ENCODE results near the gene ATP8B3.

Gene ATP8B3

DNA sequence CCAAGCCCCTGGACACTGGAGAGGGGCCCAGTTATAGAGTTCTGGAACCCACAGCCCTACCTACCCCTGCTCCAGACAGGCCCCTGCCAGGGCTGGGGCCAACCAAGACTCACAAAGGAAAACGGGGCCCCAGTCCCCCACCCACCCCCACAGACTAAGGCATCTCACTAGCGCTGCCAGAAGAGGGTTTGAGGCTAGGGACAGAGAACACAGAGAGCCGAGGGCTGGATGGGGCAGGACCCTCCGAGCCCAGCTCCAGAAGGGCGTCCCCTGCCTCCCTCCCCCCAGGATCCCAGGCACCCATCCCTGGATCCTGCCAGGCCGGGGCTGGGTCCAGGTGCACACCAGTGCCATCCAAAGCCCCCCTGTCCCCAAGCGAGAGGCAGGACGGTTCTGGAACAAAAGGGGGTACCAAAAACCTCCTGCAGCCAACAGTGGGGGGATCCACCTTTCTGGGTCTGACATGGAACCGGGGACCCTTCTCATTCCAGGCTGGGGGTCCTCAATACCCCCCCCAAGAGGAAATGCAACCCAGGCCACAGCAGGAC lies 40.6 kb upstream of the ATP8B3 start:
- no peak for TF ChIP-seq TEAD4 (IDR thresholded peaks at IDR 0.05)
- no peak; the same call in 1 of the 2 replicates for TF ChIP-seq ZBTB7A (IDR thresholded peaks at IDR 0.05; ENCODE audit: low read depth)
- TF ChIP-seq EP300 (IDR thresholded peaks at IDR 0.05; ENCODE audit: borderline replicate concordance) = no peak
- no peak for TF ChIP-seq NFIC (IDR thresholded peaks at IDR 0.05)
- no peak for TF ChIP-seq YY1 (IDR thresholded peaks at IDR 0.05; ENCODE audit: low read depth)

DNA sequence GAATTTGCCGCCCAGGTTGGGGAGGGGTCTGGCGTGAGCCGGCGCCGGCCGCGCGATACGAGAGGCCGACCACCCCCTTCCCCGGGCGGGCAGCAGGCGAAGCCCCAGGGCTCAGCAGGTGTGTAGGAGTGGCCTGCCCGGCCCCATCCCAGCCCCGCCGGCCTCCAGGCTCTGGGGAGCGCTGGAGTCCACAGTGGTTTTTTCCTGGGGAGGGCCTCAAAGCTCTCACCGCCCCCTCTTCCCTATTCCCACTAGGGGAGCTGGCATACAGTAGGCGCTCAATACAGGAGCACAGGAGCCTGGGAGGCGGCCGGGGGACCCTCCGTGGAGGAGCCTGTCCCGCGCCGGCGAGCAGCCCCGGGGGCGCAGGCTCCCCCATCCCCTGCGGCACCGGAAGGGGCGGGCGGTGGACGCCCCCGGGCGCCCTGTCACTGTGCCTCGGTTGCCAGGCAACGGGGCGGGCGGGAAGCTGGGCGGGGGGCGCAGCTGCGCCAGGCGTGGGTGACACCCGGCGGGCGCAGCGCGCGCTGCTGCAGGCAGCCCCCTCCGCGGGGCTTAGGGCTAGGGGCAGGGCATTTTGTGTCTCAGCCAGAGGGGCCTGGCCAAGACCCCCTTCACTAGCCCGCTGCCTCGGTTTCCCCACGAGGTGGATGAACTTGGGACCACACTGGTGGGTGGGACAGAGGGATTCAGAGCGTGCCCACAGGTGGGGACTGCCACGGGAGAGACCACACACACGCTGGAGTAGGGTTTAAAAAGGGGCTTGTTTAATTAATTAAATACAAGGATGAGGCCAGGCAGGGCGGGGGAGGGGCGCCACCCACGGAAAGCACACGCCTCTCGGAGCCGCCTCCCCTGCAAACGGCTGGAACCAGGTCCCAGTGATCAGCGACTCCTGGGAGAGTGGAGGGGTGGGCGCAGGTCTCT lies 39.8 kb upstream of the ATP8B3 start:
- TF ChIP-seq CEBPB (IDR thresholded peaks at IDR 0.05) (no peak), TEAD4 (IDR thresholded peaks at IDR 0.05) (no peak), YY1 (IDR thresholded peaks at IDR 0.05; ENCODE audit: low read depth) (no peak)
- TF ChIP-seq, protein P1, sequence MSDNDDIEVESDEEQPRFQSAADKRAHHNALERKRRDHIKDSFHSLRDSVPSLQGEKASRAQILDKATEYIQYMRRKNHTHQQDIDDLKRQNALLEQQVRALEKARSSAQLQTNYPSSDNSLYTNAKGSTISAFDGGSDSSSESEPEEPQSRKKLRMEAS (IDR thresholded peaks at IDR 0.05) = no peak
- TF ChIP-seq, protein P2, sequence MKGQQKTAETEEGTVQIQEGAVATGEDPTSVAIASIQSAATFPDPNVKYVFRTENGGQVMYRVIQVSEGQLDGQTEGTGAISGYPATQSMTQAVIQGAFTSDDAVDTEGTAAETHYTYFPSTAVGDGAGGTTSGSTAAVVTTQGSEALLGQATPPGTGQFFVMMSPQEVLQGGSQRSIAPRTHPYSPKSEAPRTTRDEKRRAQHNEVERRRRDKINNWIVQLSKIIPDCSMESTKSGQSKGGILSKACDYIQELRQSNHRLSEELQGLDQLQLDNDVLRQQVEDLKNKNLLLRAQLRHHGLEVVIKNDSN (IDR thresholded peaks at IDR 0.05) = no peak

DNA sequence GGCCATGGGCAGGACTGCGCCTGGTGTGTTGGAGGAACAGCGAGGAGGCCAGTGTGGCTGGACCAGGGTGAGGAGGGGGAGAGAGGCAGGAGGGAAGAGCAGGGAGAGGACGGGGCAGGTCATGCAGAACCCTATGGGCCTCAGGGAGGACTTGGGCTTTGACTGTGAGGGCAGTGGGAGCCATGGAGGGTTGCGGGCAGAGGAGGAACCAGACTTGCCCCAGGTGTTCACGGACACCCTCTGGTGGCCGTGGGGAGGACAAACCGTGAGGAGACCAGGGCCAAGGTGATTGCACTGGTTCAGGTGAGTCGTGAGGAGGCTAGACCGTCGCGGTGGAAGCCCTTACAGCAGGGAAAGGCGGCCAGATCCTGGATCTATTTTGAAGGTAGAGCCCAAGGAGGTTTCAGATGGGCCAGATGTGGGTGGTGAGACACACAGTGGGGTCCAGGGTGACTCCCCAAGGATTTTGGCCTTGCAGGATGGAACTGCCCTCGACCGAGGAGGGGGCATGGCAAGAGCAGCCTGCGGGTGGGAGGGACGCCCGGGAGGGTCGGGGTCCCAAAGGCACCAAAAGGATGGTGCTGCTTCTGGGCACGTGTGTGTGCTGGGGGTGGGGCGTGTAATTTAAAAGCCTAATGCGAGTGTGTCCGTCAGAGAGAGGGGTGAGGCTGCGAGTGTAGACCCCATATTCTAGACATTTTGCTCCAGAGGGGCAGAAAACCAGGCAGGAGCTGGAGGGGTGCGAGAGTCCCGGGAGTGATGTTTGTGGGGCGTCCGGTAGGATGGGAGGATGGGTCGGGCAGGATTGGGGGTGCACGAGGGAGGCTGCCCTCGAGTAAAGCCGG lies 39.0 kb upstream of the ATP8B3 start:
- TF ChIP-seq, protein P1 (IDR thresholded peaks at IDR 0.05) = no peak
- no peak for TF ChIP-seq TAF1 (IDR thresholded peaks at IDR 0.05; ENCODE audit: low read depth)
- TF ChIP-seq, protein P3, sequence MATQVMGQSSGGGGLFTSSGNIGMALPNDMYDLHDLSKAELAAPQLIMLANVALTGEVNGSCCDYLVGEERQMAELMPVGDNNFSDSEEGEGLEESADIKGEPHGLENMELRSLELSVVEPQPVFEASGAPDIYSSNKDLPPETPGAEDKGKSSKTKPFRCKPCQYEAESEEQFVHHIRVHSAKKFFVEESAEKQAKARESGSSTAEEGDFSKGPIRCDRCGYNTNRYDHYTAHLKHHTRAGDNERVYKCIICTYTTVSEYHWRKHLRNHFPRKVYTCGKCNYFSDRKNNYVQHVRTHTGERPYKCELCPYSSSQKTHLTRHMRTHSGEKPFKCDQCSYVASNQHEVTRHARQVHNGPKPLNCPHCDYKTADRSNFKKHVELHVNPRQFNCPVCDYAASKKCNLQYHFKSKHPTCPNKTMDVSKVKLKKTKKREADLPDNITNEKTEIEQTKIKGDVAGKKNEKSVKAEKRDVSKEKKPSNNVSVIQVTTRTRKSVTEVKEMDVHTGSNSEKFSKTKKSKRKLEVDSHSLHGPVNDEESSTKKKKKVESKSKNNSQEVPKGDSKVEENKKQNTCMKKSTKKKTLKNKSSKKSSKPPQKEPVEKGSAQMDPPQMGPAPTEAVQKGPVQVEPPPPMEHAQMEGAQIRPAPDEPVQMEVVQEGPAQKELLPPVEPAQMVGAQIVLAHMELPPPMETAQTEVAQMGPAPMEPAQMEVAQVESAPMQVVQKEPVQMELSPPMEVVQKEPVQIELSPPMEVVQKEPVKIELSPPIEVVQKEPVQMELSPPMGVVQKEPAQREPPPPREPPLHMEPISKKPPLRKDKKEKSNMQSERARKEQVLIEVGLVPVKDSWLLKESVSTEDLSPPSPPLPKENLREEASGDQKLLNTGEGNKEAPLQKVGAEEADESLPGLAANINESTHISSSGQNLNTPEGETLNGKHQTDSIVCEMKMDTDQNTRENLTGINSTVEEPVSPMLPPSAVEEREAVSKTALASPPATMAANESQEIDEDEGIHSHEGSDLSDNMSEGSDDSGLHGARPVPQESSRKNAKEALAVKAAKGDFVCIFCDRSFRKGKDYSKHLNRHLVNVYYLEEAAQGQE (IDR thresholded peaks at IDR 0.05; ENCODE audit: low read depth) = no peak
- no peak for TF ChIP-seq FOXM1 (IDR thresholded peaks at IDR 0.05; ENCODE audit: borderline replicate concordance, low read depth)
- no peak for TF ChIP-seq EGR1 (IDR thresholded peaks at IDR 0.05)
- TF ChIP-seq TEAD4 (IDR thresholded peaks at IDR 0.05) = no peak
- no peak for TF ChIP-seq ZBTB7A (IDR thresholded peaks at IDR 0.05; ENCODE audit: low read depth)
- TF ChIP-seq RAD21 (IDR thresholded peaks at IDR 0.05; ENCODE audit: low read depth) = no peak
- TF ChIP-seq, protein P2 (IDR thresholded peaks at IDR 0.05) = no peak
- no peak for TF ChIP-seq YY1 (IDR thresholded peaks at IDR 0.05; ENCODE audit: low read depth)
- TF ChIP-seq CREB1 (IDR thresholded peaks at IDR 0.05; ENCODE audit: low read depth) = no peak
- no peak for TF ChIP-seq TCF12 (IDR thresholded peaks at IDR 0.05; ENCODE audit: low read depth)
- TF ChIP-seq CEBPB (IDR thresholded peaks at IDR 0.05) = no peak

DNA sequence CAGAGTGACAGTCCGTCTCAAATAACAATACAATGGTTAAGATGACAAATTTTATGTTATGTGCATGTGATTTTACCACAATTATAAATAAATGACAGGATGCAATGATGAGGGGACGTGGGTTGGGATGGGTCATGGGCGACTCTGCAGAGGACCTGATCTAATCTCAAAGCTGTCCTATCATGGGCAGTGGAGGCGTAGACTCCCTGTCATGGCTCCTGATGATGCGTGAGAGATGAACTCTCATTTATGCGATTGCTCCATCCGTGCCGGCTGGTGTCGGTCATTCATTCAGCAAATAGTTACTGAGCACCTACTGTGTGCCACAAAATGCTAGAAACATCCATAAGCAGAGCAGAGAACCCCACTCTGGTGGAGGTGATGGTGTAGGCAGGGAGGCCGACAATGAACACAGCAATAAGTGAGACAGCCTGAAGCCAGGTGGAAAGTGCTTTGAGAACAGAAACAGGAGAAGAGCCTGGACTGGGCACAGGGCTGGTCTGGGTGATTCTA lies 37.9 kb upstream of the ATP8B3 start:
- TF ChIP-seq, protein P1 (IDR thresholded peaks at IDR 0.05) = no peak
- TF ChIP-seq RAD21 (IDR thresholded peaks at IDR 0.05; ENCODE audit: low read depth) (no peak), TAF1 (IDR thresholded peaks at IDR 0.05; ENCODE audit: low read depth) (no peak), EP300 (IDR thresholded peaks at IDR 0.05; ENCODE audit: borderline replicate concordance) (no peak), FOXM1 (IDR thresholded peaks at IDR 0.05; ENCODE audit: borderline replicate concordance, low read depth) (no peak), TCF12 (IDR thresholded peaks at IDR 0.05; ENCODE audit: low read depth) (no peak), YY1 (IDR thresholded peaks at IDR 0.05; ENCODE audit: low read depth) (no peak), NFIC (IDR thresholded peaks at IDR 0.05) (no peak), CREB1 (IDR thresholded peaks at IDR 0.05; ENCODE audit: low read depth) (no peak), ZBTB7A (IDR thresholded peaks at IDR 0.05; ENCODE audit: low read depth) (no peak), EGR1 (IDR thresholded peaks at IDR 0.05) (no peak), CEBPB (IDR thresholded peaks at IDR 0.05) (no peak), TEAD4 (IDR thresholded peaks at IDR 0.05) (no peak)
- TF ChIP-seq, protein P3 (IDR thresholded peaks at IDR 0.05; ENCODE audit: low read depth) = no peak
- TF ChIP-seq, protein P2 (IDR thresholded peaks at IDR 0.05) = no peak

All from Ishikawa (cell line).